Superior temporal gyrus (tissue), 1 donor: ENCODE data around the gene DEFB119.
"Not testable (repeated sequence)": the region's sequence is repeated elsewhere in the genome, so short reads cannot be mapped to it uniquely, and the experiment has no call there.

Experiments used
- DNase-seq: peaks from one replicate; pipeline ENCODE4 v3.0.0-alpha.2; 2016; ENCODE audit errors: extremely low spot score

DEFB119 gene

GRCh38 chr20:31390490-31390889 is at the start of gene DEFB119:
Gene DEFB119, minus strand, starts transcription at chr20:31390590. Its CDS starts 107 bp downstream, at chr20:31390483.
- no peak for DNase-seq

- no peak for DNase-seq
Measured at GRCh38 chr20:31430568-31431115, 40.3 kb upstream of the DEFB119 start.

- not testable (repeated sequence) for DNase-seq
Measured at GRCh38 chr20:31427576-31427975, 37.2 kb upstream of the DEFB119 start.

- not testable (repeated sequence) for DNase-seq
Measured at GRCh38 chr20:31426891-31427551, 36.6 kb upstream of the DEFB119 start.

GRCh38 chr20:31425797-31426196 is 35.4 kb upstream of the DEFB119 start:
- no peak for DNase-seq

- no peak for DNase-seq
Measured at GRCh38 chr20:31418307-31418706, 27.9 kb upstream of the DEFB119 start.

GRCh38 chr20:31415653-31416052 is 25.3 kb upstream of the DEFB119 start:
- no peak for DNase-seq

- no peak for DNase-seq
Measured at GRCh38 chr20:31414381-31414780, 24.0 kb upstream of the DEFB119 start.

GRCh38 chr20:31410011-31410410 is 19.6 kb upstream of the DEFB119 start:
- no peak for DNase-seq

GRCh38 chr20:31406115-31406514 is 15.7 kb upstream of the DEFB119 start, which contains the start of gene DEFB121:
Gene DEFB121, minus strand, starts transcription at chr20:31406215. Its CDS starts 63 bp downstream, at chr20:31406152.
- no peak for DNase-seq

- DNase-seq, result no peak
Measured at GRCh38 chr20:31403886-31404285, 13.5 kb upstream of the DEFB119 start.

GRCh38 chr20:31394900-31395299 is 4.5 kb upstream of the DEFB119 start:
- no peak for DNase-seq

- DNase-seq, result no peak
Measured at GRCh38 chr20:31392836-31393235, 2.4 kb upstream of the DEFB119 start.

GRCh38 chr20:31374346-31374745 is 16.0 kb downstream of the DEFB119 start:
- no peak for DNase-seq

- no peak for DNase-seq
Measured at GRCh38 chr20:31368301-31368700, 22.1 kb downstream of the DEFB119 start, which contains the start of gene DEFB118. Gene DEFB118, plus strand, starts transcription at chr20:31368601. Its CDS starts 50 bp downstream, at chr20:31368651.

- not testable (repeated sequence) for DNase-seq
Measured at GRCh38 chr20:31364272-31364671, 26.1 kb downstream of the DEFB119 start.

- no peak for DNase-seq
Measured at GRCh38 chr20:31363295-31363694, 27.1 kb downstream of the DEFB119 start.

GRCh38 chr20:31355981-31356380 is 34.4 kb downstream of the DEFB119 start:
- no peak for DNase-seq

GRCh38 chr20:31341470-31341869 is 48.9 kb downstream of the DEFB119 start:
- DNase-seq, result no peak

GRCh38 chr20:31330893-31331292 is 59.5 kb downstream of the DEFB119 start:
- DNase-seq, result no peak
